GM18519 (cell line): Measurements from ENCODE around the gene RAB22A.
"Not testable (repeated sequence)": the region's sequence is repeated elsewhere in the genome, so short reads cannot be mapped to it uniquely, and the experiment has no call there.

Experiments
- ATAC-seq: cut with Tn5 transposase; IDR thresholded peaks from one replicate; pipeline ENCODE4 v1.9.1; 2021; ENCODE audit warnings: mild to moderate bottlenecking, moderate library complexity; ENCODE audit not compliant: unreplicated experiment, low FRiP score

The RAB22A gene

DNA sequence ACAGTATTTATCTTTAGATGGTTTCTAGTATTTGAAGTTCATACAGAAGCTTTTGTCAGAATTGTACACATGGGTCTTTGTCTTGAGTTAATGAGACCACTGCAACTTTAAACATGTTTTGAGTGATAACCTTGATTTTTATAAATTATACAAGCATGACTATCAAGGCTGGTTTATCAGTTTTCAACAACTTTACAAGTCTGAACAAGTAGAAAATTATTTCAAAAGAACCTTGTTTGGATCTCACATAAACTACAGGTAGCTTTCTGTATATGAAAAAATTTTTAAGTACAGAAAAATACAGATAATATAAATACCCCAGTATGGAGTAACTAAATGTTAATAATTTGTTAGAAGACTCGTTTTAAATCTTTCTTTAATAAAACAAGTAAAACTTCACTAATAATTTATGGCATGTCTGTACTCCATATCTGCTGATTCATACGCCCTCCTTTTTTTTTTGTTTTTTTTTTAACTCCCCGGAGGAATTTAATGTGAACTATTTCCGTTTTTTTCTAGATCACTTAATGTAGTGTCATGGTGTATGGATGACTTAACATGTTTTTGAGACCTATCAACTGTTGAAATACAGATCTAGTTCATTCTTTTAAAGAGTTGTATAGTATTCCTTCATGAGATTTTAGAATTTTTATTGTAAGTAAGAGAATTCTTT, 97.8 kb downstream of the RAB22A start:
- ATAC-seq = no peak

DNA sequence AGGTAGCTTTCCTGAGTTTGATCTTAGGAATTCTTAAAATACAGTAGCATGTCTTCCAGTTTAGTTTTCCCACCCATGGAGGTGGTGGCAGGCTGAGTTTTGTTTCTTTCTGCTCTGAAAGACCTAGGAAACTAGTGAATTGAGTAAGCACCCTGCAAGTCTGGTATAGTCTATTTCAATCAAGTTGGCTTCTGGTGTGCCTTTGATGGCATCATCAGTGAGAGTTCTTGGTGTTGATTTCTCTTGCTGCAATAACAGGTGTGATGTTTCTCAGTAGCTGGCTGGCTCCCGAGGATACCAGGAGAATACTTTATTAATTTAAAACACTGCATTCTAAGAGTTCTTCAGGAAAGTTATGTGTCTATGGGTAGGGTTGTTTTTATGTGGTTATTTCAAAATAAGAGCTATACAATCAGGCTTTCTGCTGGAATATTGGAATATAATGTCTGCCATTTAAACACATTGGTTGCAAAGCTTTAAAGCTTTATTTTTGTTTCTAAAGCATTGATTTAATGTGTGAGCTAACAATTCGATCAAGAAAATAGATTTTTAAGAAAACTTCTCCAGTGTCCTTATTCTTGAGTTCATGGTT, 98.5 kb downstream of the RAB22A start:
- peak; percentile 36 for ATAC-seq

DNA sequence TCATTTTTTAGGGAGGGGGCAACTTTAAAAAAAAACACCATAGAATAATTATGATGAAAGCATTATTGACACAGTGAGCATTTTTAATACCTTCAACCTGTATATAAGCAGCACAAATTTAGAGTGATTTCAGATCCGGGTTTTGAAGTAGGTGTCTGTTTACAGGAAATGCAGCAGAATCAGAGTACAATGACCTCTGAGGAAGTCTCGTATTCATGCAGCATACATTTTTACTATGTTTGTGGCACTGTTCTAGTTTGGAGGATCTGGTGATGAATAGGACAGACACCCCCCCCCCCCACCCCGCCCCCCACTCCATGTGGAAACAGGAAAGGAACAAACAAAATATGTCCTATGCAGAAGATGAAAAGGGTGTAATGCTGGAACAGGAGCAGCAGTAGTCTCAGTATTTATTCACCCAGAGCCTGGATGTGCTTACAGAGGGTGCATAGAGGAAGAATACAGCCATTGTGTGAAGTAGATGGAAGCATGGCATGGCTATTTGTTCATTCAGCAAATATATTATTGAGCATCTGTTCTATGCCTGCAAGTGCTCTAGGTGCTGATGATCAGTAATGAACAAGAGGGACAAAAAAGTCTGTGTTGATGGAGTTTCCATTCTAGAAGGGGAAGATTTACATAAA, 99.2 kb downstream of the RAB22A start:
- no peak for ATAC-seq

- not testable (repeated sequence) for ATAC-seq
These were observed 104.7 kb downstream of the RAB22A start for GRCh38 chr20:58414216-58414615.

- not testable (repeated sequence) for ATAC-seq
These were observed 105.3 kb downstream of the RAB22A start for GRCh38 chr20:58414786-58415185.

DNA sequence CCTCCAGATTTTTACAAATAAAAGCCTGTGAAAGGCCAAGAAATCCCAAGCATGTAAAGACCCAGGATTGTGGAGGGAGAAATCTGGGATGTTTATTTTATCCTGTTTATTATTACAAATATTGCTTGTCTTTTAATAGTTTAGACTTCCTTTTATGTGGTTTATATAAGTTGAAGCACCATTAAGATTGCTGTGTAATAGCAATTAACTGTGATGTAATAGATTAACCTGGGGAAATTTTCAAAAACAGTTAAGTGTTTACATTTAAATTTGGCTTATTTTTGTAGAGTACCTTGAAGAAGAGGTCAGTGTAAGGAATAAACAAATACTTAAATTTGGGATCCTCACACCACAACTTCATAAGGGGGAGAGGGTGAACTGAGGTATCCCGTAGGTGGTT, 106.5 kb downstream of the RAB22A start:
- no peak for ATAC-seq

DNA sequence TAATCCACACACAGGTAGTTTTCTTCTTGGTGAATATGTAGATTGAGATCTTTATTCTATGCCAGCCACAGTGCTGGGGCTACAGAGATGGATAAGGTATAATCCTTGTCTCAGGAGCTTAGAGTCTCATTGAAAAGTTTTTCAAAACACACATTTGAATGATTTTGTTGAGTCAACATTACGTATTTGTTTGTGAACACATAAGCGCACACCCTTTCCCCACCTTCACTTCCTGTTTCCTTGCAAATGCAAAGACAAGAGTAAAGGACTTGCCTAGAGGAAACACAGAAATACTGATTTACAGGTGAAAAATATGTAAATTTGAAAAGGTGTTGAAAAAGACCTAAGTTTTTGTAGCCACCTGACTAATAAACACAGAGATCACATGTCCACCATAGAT, 107.3 kb downstream of the RAB22A start:
- no peak for ATAC-seq
